NCI-H2107 treated with DMSO at 0.1 percent for 48 hours (cell line): Measurements from ENCODE around the gene RABEP1.

Source experiments
- DNase-seq: peaks from one replicate; lab custom pipeline; 2025; ENCODE audit not compliant: unreplicated experiment; lab: John Stamatoyannopoulos, UW

RABEP1 gene

GRCh38 chr17:5269241-5269960 is 12.7 kb upstream of the RABEP1 start:
- no peak for DNase-seq

- no peak for DNase-seq
Measured at GRCh38 chr17:5272322-5272721, 9.8 kb upstream of the RABEP1 start.

GRCh38 chr17:5282642-5283217 is 646 bp downstream of the RABEP1 start:
- DNase-seq, result no peak

- no peak for DNase-seq
Measured at GRCh38 chr17:5283571-5284315, 1.7 kb downstream of the RABEP1 start.

GRCh38 chr17:5284681-5285080 is 2.6 kb downstream of the RABEP1 start:
- no peak for DNase-seq

- no peak for DNase-seq
Measured at GRCh38 chr17:5286846-5287245, 4.8 kb downstream of the RABEP1 start.

- DNase-seq, result no peak
Measured at GRCh38 chr17:5291683-5292350, 9.7 kb downstream of the RABEP1 start.

GRCh38 chr17:5297245-5297644 is 15.2 kb downstream of the RABEP1 start:
- no peak for DNase-seq

- DNase-seq, result no peak
Measured at GRCh38 chr17:5299383-5299782, 17.3 kb downstream of the RABEP1 start.

GRCh38 chr17:5304636-5305035 is 22.6 kb downstream of the RABEP1 start:
- DNase-seq, result no peak

GRCh38 chr17:5309851-5310250 is 27.8 kb downstream of the RABEP1 start:
- no peak for DNase-seq

GRCh38 chr17:5325851-5326250 is 43.8 kb downstream of the RABEP1 start:
- no peak for DNase-seq

- no peak for DNase-seq
Measured at GRCh38 chr17:5329784-5330557, 47.9 kb downstream of the RABEP1 start.

- DNase-seq, result no peak
Measured at GRCh38 chr17:5330981-5331380, 48.9 kb downstream of the RABEP1 start.

- DNase-seq, result no peak
Measured at GRCh38 chr17:5331506-5331905, 49.4 kb downstream of the RABEP1 start.

- no peak for DNase-seq
Measured at GRCh38 chr17:5344914-5345313, 62.8 kb downstream of the RABEP1 start.

GRCh38 chr17:5352681-5353289 is 70.7 kb downstream of the RABEP1 start:
- no peak for DNase-seq

- DNase-seq, result no peak
Measured at GRCh38 chr17:5354310-5354709, 72.2 kb downstream of the RABEP1 start.

- DNase-seq, result no peak
Measured at GRCh38 chr17:5354886-5355415, 72.9 kb downstream of the RABEP1 start.

GRCh38 chr17:5355421-5356129 is 73.5 kb downstream of the RABEP1 start:
- DNase-seq, result peak; percentile 36
